CD14-positive monocyte (primary cell): ENCODE data around the gene C17orf78. TPM values are rescaled to one million over a fixed set of nuclear protein-coding genes. Genes with fewer than 3 reads are reported as not detected.

Experiments
- DNase-seq, 3 donors: peaks; one replicate each; pipeline ENCODE4 v3.0.0-alpha.2; 2011 to 2022
- H2AFZ ChIP-seq: 2 replicates; pipeline ENCODE4 v1.6.0; 2012; ENCODE audit warnings: mild to moderate bottlenecking, low read depth, low read length, inconsistent platforms; ENCODE audit not compliant: insufficient read depth, poor library complexity, severe bottlenecking
- H3K27ac ChIP-seq, 2 donors: 1 replicate in 1 of 2; 2 replicates in 1 of 2; pipeline ENCODE4 v1.5.1; 2012 to 2013; ENCODE audit warnings: low read length in 2 of 2, control low read depth in 1 of 2, inconsistent platforms in 1 of 2, low read depth in 1 of 2, mild to moderate bottlenecking in 1 of 2
- H3K27me3 ChIP-seq, 2 donors: one replicate each; pipeline versions ENCODE4 v1.6.0 to v1.6.1; 2011 to 2013; ENCODE audit warnings: low read length in 2 of 2; ENCODE audit not compliant: control insufficient read depth in 2 of 2, insufficient read depth in 2 of 2
- H3K36me3 ChIP-seq, 2 donors: replicated peaks in 1 of 2; 1 replicate in 1 of 2; 2 replicates in 1 of 2; pipeline versions ENCODE4 v1.5.1 to v1.6.1; 2012 to 2013; ENCODE audit warnings: low read length in 2 of 2, control low read depth in 1 of 2, inconsistent platforms in 1 of 2, mild to moderate bottlenecking in 1 of 2; ENCODE audit not compliant: insufficient read depth in 2 of 2, control insufficient read depth in 1 of 2
- H3K4me1 ChIP-seq, 2 donors: 1 replicate in 1 of 2; 2 replicates in 1 of 2; pipeline versions ENCODE4 v1.5.1 to v1.6.1; 2012 to 2013; ENCODE audit warnings: low read length in 2 of 2, control low read depth in 1 of 2, inconsistent platforms in 1 of 2, mild to moderate bottlenecking in 1 of 2, moderate library complexity in 1 of 2; ENCODE audit not compliant: insufficient read depth in 2 of 2, control insufficient read depth in 1 of 2
- H3K4me2 ChIP-seq: replicated peaks from 2 replicates; pipeline ENCODE3; 2012; ENCODE audit warnings: low read length, moderate library complexity, mild to moderate bottlenecking; ENCODE audit not compliant: poor library complexity, severe bottlenecking; ENCODE audit errors: extremely low read depth
- H3K4me3 ChIP-seq, 3 experiments: fragments of 200-600 bp in 1 of 3; sonication (generic) in 1 of 3; replicated peaks in 1 of 3; 1 replicate in 2 of 3; 2 replicates in 1 of 3; pipeline ENCODE4 v1.5.1; 2011 to 2013; ENCODE audit warnings: low read length in 3 of 3, mild to moderate bottlenecking in 3 of 3, control low read depth in 2 of 3, low read depth in 2 of 3, inconsistent platforms in 1 of 3, moderate library complexity in 1 of 3
- H3K79me2 ChIP-seq: 2 replicates; pipeline ENCODE4 v1.6.0; 2012; ENCODE audit warnings: mild to moderate bottlenecking, control low read depth, inconsistent platforms, low read length, moderate library complexity; ENCODE audit not compliant: insufficient read depth
- H3K9ac ChIP-seq: 2 replicates; pipeline ENCODE4 v1.6.0; 2017; ENCODE audit warnings: low read length, mild to moderate bottlenecking; ENCODE audit not compliant: insufficient read depth, poor library complexity, severe bottlenecking
- H3K9me3 ChIP-seq, 2 donors: replicated peaks in 1 of 2; 1 replicate in 1 of 2; 2 replicates in 1 of 2; pipeline versions ENCODE4 v1.5.1 to v1.6.1; 2012 to 2013; ENCODE audit warnings: low read length in 2 of 2, control low read depth in 1 of 2; ENCODE audit not compliant: control insufficient read depth in 1 of 2, insufficient read depth in 1 of 2
- H4K20me1 ChIP-seq: 2 replicates; pipeline ENCODE4 v1.6.0; 2012; ENCODE audit warnings: mild to moderate bottlenecking, low read length, control low read depth, moderate library complexity; ENCODE audit not compliant: insufficient read depth
- H3K27ac Mint-ChIP-seq, 7 donors: one replicate each; pipeline ENCODE4 v1.8.0; 2020; ENCODE audit warnings: mild to moderate bottlenecking in 7 of 7, mixed read lengths in 7 of 7, moderate library complexity in 6 of 7, inconsistent platforms in 2 of 7
- H3K27me3 Mint-ChIP-seq, 3 donors: one replicate each; pipeline ENCODE4 v1.8.0; 2021 to 2022; ENCODE audit warnings: low read depth in 3 of 3, mild to moderate bottlenecking in 3 of 3, mixed read lengths in 3 of 3, moderate library complexity in 3 of 3, inconsistent platforms in 1 of 3
- H3K36me3 Mint-ChIP-seq, 2 donors: one replicate each; pipeline ENCODE4 v1.8.0; 2020; ENCODE audit warnings: mixed read lengths in 2 of 2, inconsistent platforms in 1 of 2, mild to moderate bottlenecking in 1 of 2
- H3K4me1 Mint-ChIP-seq: one replicate; pipeline ENCODE4 v1.8.0; 2020; ENCODE audit warnings: mild to moderate bottlenecking, mixed read lengths
- H3K4me3 Mint-ChIP-seq, 2 donors: one replicate each; pipeline ENCODE4 v1.8.0; 2020; ENCODE audit warnings: mild to moderate bottlenecking in 2 of 2, mixed read lengths in 2 of 2, moderate library complexity in 1 of 2
- H3K9me3 Mint-ChIP-seq, 7 donors: one replicate each; pipeline ENCODE4 v1.8.0; 2020 to 2022; ENCODE audit warnings: mixed read lengths in 7 of 7, mild to moderate bottlenecking in 6 of 7, moderate library complexity in 6 of 7, inconsistent platforms in 2 of 7
- WGBS: methylation state at CpG from one replicate; pipeline ENCODE4 v1.1.5; 2013; ENCODE audit warnings: missing lambda C conversion rate; ENCODE audit not compliant: insufficient coverage; 5-methylcytosine and 5-hydroxymethylcytosine counted together
- intact Hi-C, 2 donors: fragments of 100-400 bp; cut with micrococcal nuclease; formaldehyde crosslinking; loops; one replicate each; pipeline versions ENCODE4 v1.15.0 to v1.15.1; 2023
- polyA plus RNA-seq, 3 donors: library from polyadenylated mRNA; depleted of rRNA in 1 of 3; unstranded in 2 of 3; stranded (reverse) in 1 of 3; fragments of 300-500 nt in 2 of 3; fragments of >200 nt in 1 of 3; fragmentation: Illumina TruSeq in 2 of 3; gene quantifications; 1 replicate in 2 of 3; 2 replicates in 1 of 3; pipeline ENCODE4 v1.2.3, GENCODE V29; 2012 to 2021
- TF ChIP-seq, protein P1 (sequence below): fragments of 200-600 bp; IDR thresholded peaks from one replicate; pipeline ENCODE4 v1.8.0; 2022; ENCODE audit warnings: antibody characterized with exemption, mild to moderate bottlenecking

Gene C17orf78
- polyA plus RNA-seq, 3 donors, result not detected

- peaks cover 1 to 2% (median 2%) of the 10 kb centered on the region in 3 donors for H3K27me3 Mint-ChIP-seq
- H3K4me1 Mint-ChIP-seq, result peaks cover 11% of the 10 kb centered on the region
- whole genome bisulfite sequencing, result 93% methylated on average over 6 of the region's 7 CpGs
- Histone ChIP-seq H3K9me3 (no peaks in the 10 kb centered on the region), H3K4me2 (no peak overlapping the region), H3K27ac (no peak overlapping the region), H3K27me3 (no peaks in the 10 kb centered on the region), H2AFZ (no peak overlapping the region), H3K4me1 (peaks cover 4 to 10% of the 10 kb centered on the region in 2 donors), H4K20me1 (no peaks in the 10 kb centered on the region), H3K4me3 (no peak overlapping the region), H3K9ac (no peak overlapping the region), H3K79me2 (no peaks in the 10 kb centered on the region), H3K36me3 (no peaks in the 10 kb centered on the region)
- no peak overlapping the region for H3K4me3 Mint-ChIP-seq
- intact Hi-C loops, result no loop called here
- H3K27ac Mint-ChIP-seq, result no peak overlapping the region
- no peak for DNase-seq
- no peaks in the 10 kb centered on the region for H3K36me3 Mint-ChIP-seq
- TF ChIP-seq, protein P1, sequence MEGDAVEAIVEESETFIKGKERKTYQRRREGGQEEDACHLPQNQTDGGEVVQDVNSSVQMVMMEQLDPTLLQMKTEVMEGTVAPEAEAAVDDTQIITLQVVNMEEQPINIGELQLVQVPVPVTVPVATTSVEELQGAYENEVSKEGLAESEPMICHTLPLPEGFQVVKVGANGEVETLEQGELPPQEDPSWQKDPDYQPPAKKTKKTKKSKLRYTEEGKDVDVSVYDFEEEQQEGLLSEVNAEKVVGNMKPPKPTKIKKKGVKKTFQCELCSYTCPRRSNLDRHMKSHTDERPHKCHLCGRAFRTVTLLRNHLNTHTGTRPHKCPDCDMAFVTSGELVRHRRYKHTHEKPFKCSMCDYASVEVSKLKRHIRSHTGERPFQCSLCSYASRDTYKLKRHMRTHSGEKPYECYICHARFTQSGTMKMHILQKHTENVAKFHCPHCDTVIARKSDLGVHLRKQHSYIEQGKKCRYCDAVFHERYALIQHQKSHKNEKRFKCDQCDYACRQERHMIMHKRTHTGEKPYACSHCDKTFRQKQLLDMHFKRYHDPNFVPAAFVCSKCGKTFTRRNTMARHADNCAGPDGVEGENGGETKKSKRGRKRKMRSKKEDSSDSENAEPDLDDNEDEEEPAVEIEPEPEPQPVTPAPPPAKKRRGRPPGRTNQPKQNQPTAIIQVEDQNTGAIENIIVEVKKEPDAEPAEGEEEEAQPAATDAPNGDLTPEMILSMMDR, result no peak
- H3K9me3 Mint-ChIP-seq, result no peaks in the 10 kb centered on the region
Observed at GRCh38 chr17:37393352-37393751, 17.6 kb downstream of the C17orf78 start.

- Mint-ChIP-seq H3K27me3 (peaks cover 0 to 2% (median 0%) of the 10 kb centered on the region in 3 donors), H3K9me3 (no peaks in the 10 kb centered on the region), H3K36me3 (peaks cover 0 to 2% of the 10 kb centered on the region in 2 donors), H3K27ac (no peak overlapping the region), H3K4me1 (peaks cover 13% of the 10 kb centered on the region), H3K4me3 (no peak overlapping the region)
- Histone ChIP-seq H3K9ac (no peak overlapping the region), H3K27ac (no peak overlapping the region), H3K4me1 (peaks cover 4 to 10% of the 10 kb centered on the region in 2 donors), H3K9me3 (no peaks in the 10 kb centered on the region), H3K36me3 (no peaks in the 10 kb centered on the region), H3K79me2 (no peaks in the 10 kb centered on the region), H3K4me2 (no peak overlapping the region), H4K20me1 (no peaks in the 10 kb centered on the region), H3K27me3 (no peaks in the 10 kb centered on the region), H3K4me3 (no peak overlapping the region), H2AFZ (no peak overlapping the region)
- WGBS, result no CpG with 5 or more reads among the region's 5 CpGs
- TF ChIP-seq, protein P1, result no peak
- DNase-seq, result no peak
- intact Hi-C loops, result no loop called here
Observed at GRCh38 chr17:37399265-37399803, 23.5 kb downstream of the C17orf78 start.
